ENCODE measurements around the gene TFF1. TPM values are rescaled to one million over a fixed set of nuclear protein-coding genes. Genes with fewer than 3 reads are reported as not detected.
A peak's percentile ranks its signal among the peaks of the same experiment; 100 is the strongest.
"Not testable (repeated sequence)": the region's sequence is repeated elsewhere in the genome, so short reads cannot be mapped to it uniquely, and the experiment has no call there.

Gene TFF1
- 0.48 and 0.51 TPM in 2 replicates for total RNA-seq

- H3K27ac Mint-ChIP-seq, result no peak within 1 kb of the TSS
- peaks cover 19% of the 10 kb centered on the region for H3K4me1 Mint-ChIP-seq (ENCODE audit: low read depth)
- peaks cover 5% of the 10 kb centered on the region for H3K27me3 Mint-ChIP-seq (ENCODE audit: low read depth)
- intact Hi-C loops (cut with micrococcal nuclease), result no loop called here
- H3K4me3 Mint-ChIP-seq (ENCODE audit: low read depth), result no peak within 1 kb of the TSS
- DNase-seq (ENCODE audit: low spot score), result no peak
- H3K36me3 Mint-ChIP-seq (ENCODE audit: low read depth), result peaks cover 8% of the 10 kb centered on the region
- H3K9me3 Mint-ChIP-seq, result no peaks in the 10 kb centered on the region
Measured at GRCh38 chr21:42366292-42367010, at the start of gene TFF1. TFF1 (minus strand) TSS chr21:42366535; CDS start chr21:42366495, 40 bp downstream.

- no peak overlapping the region for H3K27ac Mint-ChIP-seq
Measured at GRCh38 chr21:42414928-42415769, 48.8 kb upstream of the TFF1 start.

GRCh38 chr21:42414553-42414927 is 48.2 kb upstream of the TFF1 start:
- intact Hi-C loops (cut with micrococcal nuclease), result no loop called here
- Mint-ChIP-seq H3K36me3 (ENCODE audit: low read depth) (no peaks in the 10 kb centered on the region), H3K27me3 (ENCODE audit: low read depth) (no peaks in the 10 kb centered on the region), H3K4me1 (ENCODE audit: low read depth) (peaks cover 57% of the 10 kb centered on the region), H3K4me3 (ENCODE audit: low read depth) (peak overlapping the region; percentile 57), H3K27ac (no peak overlapping the region), H3K9me3 (peaks cover 12% of the 10 kb centered on the region)
- no peak for DNase-seq (ENCODE audit: low spot score)

More at GRCh38 chr21:42414928-42415769, 48.8 kb upstream of the TFF1 start:
- no peaks in the 10 kb centered on the region for H3K27me3 Mint-ChIP-seq (ENCODE audit: low read depth)
- intact Hi-C loops (cut with micrococcal nuclease), result loop anchor here (1.0 kb wide), 2 partner anchors 10 to 12 kb away; partner anchors contain the start of gene UBASH3A
- H3K36me3 Mint-ChIP-seq (ENCODE audit: low read depth), result no peaks in the 10 kb centered on the region
- DNase-seq (ENCODE audit: low spot score), result peak; percentile 82
- H3K9me3 Mint-ChIP-seq, result peaks cover 16% of the 10 kb centered on the region
- peak overlapping the region; percentile 57 for H3K4me3 Mint-ChIP-seq (ENCODE audit: low read depth)
- peaks cover 58% of the 10 kb centered on the region for H3K4me1 Mint-ChIP-seq (ENCODE audit: low read depth)

- DNase-seq (ENCODE audit: low spot score), result no peak
- intact Hi-C loops (cut with micrococcal nuclease), result no loop called here
- H3K9me3 Mint-ChIP-seq, result peaks cover 8% of the 10 kb centered on the region
- H3K27ac Mint-ChIP-seq, result no peak overlapping the region
- peak overlapping the region; percentile 43 for H3K4me3 Mint-ChIP-seq (ENCODE audit: low read depth)
- no peaks in the 10 kb centered on the region for H3K36me3 Mint-ChIP-seq (ENCODE audit: low read depth)
- no peaks in the 10 kb centered on the region for H3K27me3 Mint-ChIP-seq (ENCODE audit: low read depth)
- peaks cover 56% of the 10 kb centered on the region for H3K4me1 Mint-ChIP-seq (ENCODE audit: low read depth)
Measured at GRCh38 chr21:42414066-42414465, 47.7 kb upstream of the TFF1 start.

GRCh38 chr21:42413500-42413899 is 47.2 kb upstream of the TFF1 start:
- H3K36me3 Mint-ChIP-seq (ENCODE audit: low read depth), result peaks cover 1% of the 10 kb centered on the region
- H3K4me3 Mint-ChIP-seq (ENCODE audit: low read depth), result peak overlapping the region; percentile 58
- peaks cover 4% of the 10 kb centered on the region for H3K9me3 Mint-ChIP-seq
- intact Hi-C loops (cut with micrococcal nuclease), result loop anchor here (1.0 kb wide), 1 partner anchor 20 kb away; no protein-coding TSS in a partner anchor
- DNase-seq (ENCODE audit: low spot score), result no peak
- no peak overlapping the region for H3K27ac Mint-ChIP-seq
- H3K27me3 Mint-ChIP-seq (ENCODE audit: low read depth), result no peaks in the 10 kb centered on the region
- peaks cover 51% of the 10 kb centered on the region for H3K4me1 Mint-ChIP-seq (ENCODE audit: low read depth)

GRCh38 chr21:42413093-42413492 is 46.8 kb upstream of the TFF1 start:
- H3K4me3 Mint-ChIP-seq (ENCODE audit: low read depth), result peak overlapping the region; percentile 58
- intact Hi-C loops (cut with micrococcal nuclease), result loop anchor here (1.0 kb wide), 1 partner anchor 20 kb away; no protein-coding TSS in a partner anchor
- peaks cover 4% of the 10 kb centered on the region for H3K9me3 Mint-ChIP-seq
- H3K4me1 Mint-ChIP-seq (ENCODE audit: low read depth), result peaks cover 50% of the 10 kb centered on the region
- H3K27me3 Mint-ChIP-seq (ENCODE audit: low read depth), result no peaks in the 10 kb centered on the region
- DNase-seq (ENCODE audit: low spot score), result no peak
- H3K27ac Mint-ChIP-seq, result no peak overlapping the region
- peaks cover 5% of the 10 kb centered on the region for H3K36me3 Mint-ChIP-seq (ENCODE audit: low read depth)

- no peak overlapping the region for H3K27ac Mint-ChIP-seq
- peaks cover 2% of the 10 kb centered on the region for H3K9me3 Mint-ChIP-seq
- no peak overlapping the region for H3K4me3 Mint-ChIP-seq (ENCODE audit: low read depth)
- DNase-seq (ENCODE audit: low spot score), result no peak
- no peaks in the 10 kb centered on the region for H3K27me3 Mint-ChIP-seq (ENCODE audit: low read depth)
- H3K4me1 Mint-ChIP-seq (ENCODE audit: low read depth), result peaks cover 54% of the 10 kb centered on the region
- intact Hi-C loops (cut with micrococcal nuclease), result no loop called here
- H3K36me3 Mint-ChIP-seq (ENCODE audit: low read depth), result peaks cover 9% of the 10 kb centered on the region
Measured at GRCh38 chr21:42412636-42412933, 46.2 kb upstream of the TFF1 start.

GRCh38 chr21:42411891-42412635 is 45.7 kb upstream of the TFF1 start:
- Mint-ChIP-seq H3K36me3 (ENCODE audit: low read depth) (peaks cover 14% of the 10 kb centered on the region), H3K27ac (no peak overlapping the region), H3K27me3 (ENCODE audit: low read depth) (no peaks in the 10 kb centered on the region), H3K4me3 (ENCODE audit: low read depth) (no peak overlapping the region), H3K4me1 (ENCODE audit: low read depth) (peaks cover 55% of the 10 kb centered on the region), H3K9me3 (no peaks in the 10 kb centered on the region)
- DNase-seq (ENCODE audit: low spot score), result no peak
- intact Hi-C loops (cut with micrococcal nuclease), result no loop called here

GRCh38 chr21:42411197-42411869 is 45.0 kb upstream of the TFF1 start:
- Mint-ChIP-seq H3K27ac (no peak overlapping the region), H3K9me3 (no peaks in the 10 kb centered on the region), H3K36me3 (ENCODE audit: low read depth) (peaks cover 22% of the 10 kb centered on the region), H3K27me3 (ENCODE audit: low read depth) (no peaks in the 10 kb centered on the region), H3K4me3 (ENCODE audit: low read depth) (no peak overlapping the region), H3K4me1 (ENCODE audit: low read depth) (peaks cover 59% of the 10 kb centered on the region)
- intact Hi-C loops (cut with micrococcal nuclease), result no loop called here
- DNase-seq (ENCODE audit: low spot score), result no peak

- no peak for DNase-seq (ENCODE audit: low spot score)
Measured at GRCh38 chr21:42409366-42409765, 43.0 kb upstream of the TFF1 start.

GRCh38 chr21:42408718-42409117 is 42.4 kb upstream of the TFF1 start:
- not testable (repeated sequence) for H3K27ac Mint-ChIP-seq; H3K9me3 Mint-ChIP-seq; DNase-seq (ENCODE audit: low spot score); H3K4me3 Mint-ChIP-seq (ENCODE audit: low read depth); H3K27me3 Mint-ChIP-seq (ENCODE audit: low read depth)
- Mint-ChIP-seq H3K36me3 (ENCODE audit: low read depth) (peaks cover 48% of the 10 kb centered on the region), H3K4me1 (ENCODE audit: low read depth) (peaks cover 35% of the 10 kb centered on the region)
- intact Hi-C loops (cut with micrococcal nuclease), result loop anchor here (5.0 to 10.0 kb wide), 2 partner anchors 71 to 404 kb away; no protein-coding TSS in a partner anchor

More at GRCh38 chr21:42409366-42409765, 43.0 kb upstream of the TFF1 start:
- Mint-ChIP-seq H3K27me3 (ENCODE audit: low read depth) (no peaks in the 10 kb centered on the region), H3K27ac (peak overlapping the region; percentile 74), H3K4me3 (ENCODE audit: low read depth) (peak overlapping the region; percentile 14), H3K4me1 (ENCODE audit: low read depth) (peaks cover 40% of the 10 kb centered on the region), H3K36me3 (ENCODE audit: low read depth) (peaks cover 41% of the 10 kb centered on the region), H3K9me3 (no peaks in the 10 kb centered on the region)
- intact Hi-C loops (cut with micrococcal nuclease), result loop anchor here (5.0 to 10.0 kb wide), 2 partner anchors 72 to 405 kb away; no protein-coding TSS in a partner anchor

GRCh38 chr21:42407476-42407875 is 41.1 kb upstream of the TFF1 start:
- Mint-ChIP-seq H3K27ac (peak overlapping the region; percentile 90), H3K36me3 (ENCODE audit: low read depth) (peaks cover 54% of the 10 kb centered on the region), H3K9me3 (no peaks in the 10 kb centered on the region), H3K27me3 (ENCODE audit: low read depth) (no peaks in the 10 kb centered on the region), H3K4me3 (ENCODE audit: low read depth) (peak overlapping the region; percentile 93), H3K4me1 (ENCODE audit: low read depth) (peaks cover 30% of the 10 kb centered on the region)
- intact Hi-C loops (cut with micrococcal nuclease), result loop anchor here (5.0 to 10.0 kb wide), 2 partner anchors 70 to 403 kb away; no protein-coding TSS in a partner anchor
- no peak for DNase-seq (ENCODE audit: low spot score)
